Fibroblast of skin of right biceps (primary cell): ENCODE measurements around the gene CNTNAP5.

Experiments
- DNase-seq: peaks from one replicate; pipeline ENCODE4 v3.0.0-alpha.2; 2013

The CNTNAP5 gene

DNA sequence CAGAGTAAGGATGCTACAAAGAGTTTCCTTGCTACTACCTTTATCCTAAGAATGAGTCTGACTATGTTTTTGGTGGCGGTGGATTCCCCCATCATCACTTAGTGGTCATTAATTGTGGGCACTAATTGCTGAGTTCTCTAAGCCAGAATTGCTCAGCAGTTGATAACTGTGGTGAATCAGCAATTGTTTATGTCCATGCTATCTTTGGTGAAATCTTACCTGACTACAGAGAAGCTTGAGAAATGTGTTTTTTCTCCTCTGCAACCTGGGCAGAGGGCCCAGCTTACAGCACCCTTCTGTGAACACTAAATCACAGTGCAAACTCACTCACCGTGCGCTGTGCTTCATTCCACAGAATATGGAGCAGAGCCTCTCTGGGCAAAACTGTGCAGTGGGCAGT lies 683.6 kb downstream of the CNTNAP5 start:
- DNase-seq = no peak

DNA sequence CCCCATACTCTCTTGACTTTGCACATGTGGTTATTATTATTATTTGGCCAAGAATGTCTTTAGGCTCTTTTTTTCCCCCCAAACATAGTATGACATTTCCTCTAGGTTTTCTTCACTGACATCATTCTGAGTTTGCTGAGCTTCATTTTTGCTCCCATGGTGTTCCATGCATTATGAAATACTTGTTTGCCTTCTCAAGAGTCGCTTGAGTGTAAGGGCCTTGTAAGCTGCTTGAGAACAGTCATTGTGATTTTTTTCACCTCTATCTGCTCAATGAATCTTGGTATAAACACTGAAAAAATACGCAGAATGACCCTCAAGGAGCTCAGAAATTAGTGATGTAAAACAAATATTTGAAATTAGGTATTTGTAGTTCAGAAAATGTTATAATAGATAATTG lies 688.9 kb downstream of the CNTNAP5 start:
- no peak for DNase-seq

DNA sequence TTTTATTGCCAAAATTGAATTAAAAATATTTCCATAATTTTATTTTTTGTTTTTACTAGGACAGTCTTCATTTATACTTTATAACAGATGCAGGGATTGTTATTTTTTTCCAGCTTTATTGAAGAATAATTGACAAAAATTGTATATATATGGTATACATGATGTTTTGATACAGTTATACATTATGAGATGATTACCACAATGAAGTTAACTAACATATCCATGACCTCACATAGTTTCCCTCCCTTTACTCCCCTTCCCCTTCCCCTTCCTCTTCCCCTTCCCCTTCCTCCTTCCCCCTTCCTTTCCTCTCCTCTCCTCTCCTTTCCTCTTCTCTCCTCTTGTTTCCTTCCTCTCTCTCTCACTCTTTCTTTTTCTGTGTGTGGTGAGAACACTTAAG lies 700.1 kb downstream of the CNTNAP5 start:
- no peak for DNase-seq

DNA sequence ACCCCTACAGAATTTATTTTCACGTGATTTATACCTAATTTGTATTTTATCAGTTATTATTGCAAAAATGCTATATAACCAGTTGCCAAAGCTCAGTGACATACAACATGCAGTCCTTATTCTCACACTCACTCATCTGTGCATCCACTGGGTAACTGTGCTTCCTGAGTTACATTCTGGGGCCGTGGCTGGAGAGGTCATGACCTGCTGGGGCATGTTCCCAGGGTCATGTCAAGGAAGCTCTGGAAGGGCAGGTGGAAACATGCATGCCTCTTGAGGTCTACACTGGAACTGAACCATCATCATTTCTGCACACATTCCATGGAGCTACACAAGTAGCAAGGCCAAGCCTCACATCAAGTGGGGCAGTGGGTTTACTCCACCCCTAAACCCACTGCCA lies 715.5 kb downstream of the CNTNAP5 start:
- no peak for DNase-seq

DNA sequence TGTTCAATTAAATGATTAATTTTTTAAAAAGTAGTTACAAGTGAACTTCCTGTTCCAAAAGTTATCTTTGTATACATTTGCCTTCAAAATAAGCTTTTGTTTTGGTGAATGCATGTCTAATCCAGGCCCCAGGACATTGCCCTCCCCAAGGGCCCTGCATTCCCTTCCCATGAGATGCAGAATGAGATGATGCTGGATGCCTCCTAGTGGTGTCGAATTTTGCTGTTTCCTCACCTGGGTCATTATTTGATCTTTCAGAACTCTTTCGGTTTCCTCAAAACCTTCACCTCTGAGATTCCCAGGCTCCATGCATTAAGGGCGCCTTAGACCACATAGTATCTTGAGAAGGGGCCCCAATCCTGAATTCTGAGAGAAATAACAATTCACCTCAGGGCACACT lies 728.8 kb downstream of the CNTNAP5 start:
- DNase-seq = no peak

DNA sequence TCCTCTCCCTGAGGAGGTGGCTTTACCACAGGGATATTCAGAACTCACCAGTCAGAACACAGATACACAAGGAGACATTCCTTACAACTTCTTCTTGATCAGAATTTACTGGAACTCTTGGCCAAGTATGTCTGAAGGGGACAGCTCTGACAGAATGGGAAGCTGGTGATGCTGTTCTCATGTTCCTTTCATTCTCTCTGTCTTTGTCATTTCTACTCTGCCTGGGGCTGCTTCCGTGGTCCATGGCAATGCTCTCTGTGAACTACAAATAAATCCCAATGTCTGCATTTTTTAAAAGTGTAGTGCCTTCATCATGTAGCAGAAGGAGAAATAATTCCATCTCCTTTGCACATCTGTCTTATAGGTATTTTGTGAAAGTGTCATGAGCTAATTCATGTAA lies 730.3 kb downstream of the CNTNAP5 start:
- DNase-seq = no peak

DNA sequence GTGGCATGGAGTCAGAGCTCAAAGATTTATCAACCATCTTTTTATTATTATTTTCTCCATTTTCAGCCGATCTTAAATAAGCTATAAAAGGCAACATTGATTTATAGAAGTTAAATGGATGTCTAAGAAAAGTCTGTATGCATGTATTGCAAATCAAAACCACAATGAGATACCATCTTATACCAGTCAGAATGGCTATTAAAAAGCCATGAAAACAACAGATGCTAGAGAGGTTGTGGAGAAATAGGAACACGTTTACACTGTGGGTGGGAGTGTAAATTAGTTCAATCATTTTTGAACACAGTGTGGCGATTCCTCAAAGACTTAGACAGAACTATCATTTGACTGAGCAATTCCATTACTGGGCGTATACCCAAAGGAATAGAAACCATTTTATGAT lies 731.0 kb downstream of the CNTNAP5 start:
- DNase-seq = no peak

DNA sequence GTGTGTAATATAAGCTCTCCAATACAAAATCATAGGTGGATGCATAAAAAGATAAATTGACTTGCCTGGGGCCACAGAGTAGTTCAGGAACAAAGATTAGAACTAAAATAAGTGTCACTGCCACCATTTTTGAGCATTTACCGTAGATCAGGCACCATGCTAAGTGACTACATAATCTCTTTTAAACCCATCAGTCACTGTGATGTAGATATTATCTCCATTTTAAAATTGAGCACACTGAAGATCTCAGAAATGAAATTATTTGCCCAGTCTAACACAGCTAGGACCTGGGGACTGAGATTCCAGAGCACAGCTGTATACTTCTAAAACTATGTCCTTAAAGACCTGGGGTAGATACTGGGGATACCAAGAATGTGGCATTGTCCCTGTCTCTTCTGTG lies 737.3 kb downstream of the CNTNAP5 start:
- no peak for DNase-seq

DNA sequence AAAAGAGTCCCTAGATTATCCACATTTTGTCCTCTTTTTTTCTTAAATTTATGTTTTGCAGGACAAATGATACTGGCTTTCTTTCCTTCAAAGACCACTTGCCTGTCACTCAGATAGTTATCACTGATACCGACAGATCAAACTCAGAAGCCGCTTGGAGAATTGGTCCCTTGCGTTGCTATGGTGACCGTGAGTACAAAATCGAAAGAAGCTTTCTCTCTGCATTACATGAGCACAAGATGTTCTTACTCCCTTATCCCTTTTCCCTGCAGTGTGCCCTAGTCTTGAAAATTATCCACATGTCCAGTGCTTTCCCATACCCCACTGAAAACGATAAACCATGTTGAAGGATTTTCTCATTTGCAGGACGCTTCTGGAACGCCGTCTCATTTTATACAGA lies 738.5 kb downstream of the CNTNAP5 start:
- DNase-seq = no peak

DNA sequence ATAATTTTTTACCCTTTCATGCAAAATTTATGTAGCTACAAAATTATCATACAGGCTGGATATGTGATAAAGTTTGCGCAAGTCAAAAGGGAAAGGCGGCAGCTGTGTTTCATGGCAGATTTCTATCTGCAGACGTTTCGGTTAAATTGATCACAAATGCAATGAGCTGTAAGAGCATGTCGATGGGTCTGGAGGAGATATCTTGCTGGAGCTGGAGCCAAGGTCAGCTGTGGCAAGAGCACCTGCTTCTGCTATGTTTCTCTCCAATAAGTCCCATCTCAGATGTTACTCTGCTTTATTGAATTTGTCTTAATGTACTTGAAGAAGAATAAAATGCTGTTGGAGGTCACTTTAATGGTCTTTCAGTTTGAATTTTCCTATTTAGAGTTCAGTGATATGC lies 749.7 kb downstream of the CNTNAP5 start:
- DNase-seq = no peak

DNA sequence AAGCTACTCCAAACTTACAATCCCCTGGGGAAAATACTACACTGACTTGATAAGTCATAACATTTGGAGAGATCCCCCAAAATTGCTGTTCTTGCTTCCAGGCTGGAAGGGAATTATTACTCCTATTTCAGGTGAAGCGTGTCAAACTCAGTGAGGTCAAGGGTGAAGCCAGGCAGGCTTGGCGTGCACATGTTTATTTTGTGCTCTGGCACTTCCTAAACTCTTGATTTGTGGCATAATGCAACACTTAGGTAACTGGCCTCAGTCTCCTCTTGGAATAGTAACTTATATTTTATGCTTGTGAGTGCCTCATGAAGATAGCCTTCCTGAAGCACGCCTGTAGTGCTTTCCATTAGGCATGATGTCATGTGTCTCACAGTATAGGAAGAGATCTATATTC lies 751.2 kb downstream of the CNTNAP5 start:
- no peak for DNase-seq

DNA sequence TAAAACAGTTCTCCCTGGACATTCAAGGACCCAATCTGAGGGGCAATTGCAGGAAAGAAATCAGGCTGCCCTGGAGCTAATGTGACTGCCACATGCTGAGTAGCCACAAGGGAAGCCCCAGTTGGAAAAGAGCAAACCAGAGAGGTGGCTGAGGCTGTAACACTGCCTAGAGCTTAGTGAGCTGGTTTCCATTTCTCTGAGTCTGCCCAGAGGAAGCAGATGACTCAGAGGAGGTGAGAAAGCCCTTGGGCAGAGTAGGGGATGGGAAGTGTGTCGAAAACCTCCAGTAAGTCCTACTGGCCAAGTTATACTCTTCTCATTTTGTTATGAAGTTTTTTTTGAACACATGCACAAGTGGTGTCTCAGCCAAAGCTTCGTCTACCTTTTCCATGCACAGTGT lies 753.0 kb downstream of the CNTNAP5 start:
- no peak for DNase-seq

DNA sequence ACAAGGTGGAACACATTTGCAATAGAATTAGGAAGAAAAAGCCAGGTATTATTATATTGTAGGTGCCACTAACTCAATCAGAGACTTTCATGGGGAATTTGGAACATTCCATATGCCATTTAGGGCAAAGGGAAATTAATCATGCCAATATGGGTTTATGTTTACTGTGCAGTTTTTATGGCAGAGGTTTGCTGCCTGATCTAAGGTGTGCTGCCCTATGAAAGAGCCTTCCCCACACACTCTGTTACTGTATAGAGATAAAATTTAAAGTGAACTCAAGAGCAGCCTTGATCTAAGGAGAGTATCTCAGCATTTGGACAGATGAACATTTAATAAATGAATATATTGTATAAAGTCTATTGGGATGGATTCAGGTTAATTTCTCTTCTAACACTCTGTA lies 771.6 kb downstream of the CNTNAP5 start:
- DNase-seq = no peak

DNA sequence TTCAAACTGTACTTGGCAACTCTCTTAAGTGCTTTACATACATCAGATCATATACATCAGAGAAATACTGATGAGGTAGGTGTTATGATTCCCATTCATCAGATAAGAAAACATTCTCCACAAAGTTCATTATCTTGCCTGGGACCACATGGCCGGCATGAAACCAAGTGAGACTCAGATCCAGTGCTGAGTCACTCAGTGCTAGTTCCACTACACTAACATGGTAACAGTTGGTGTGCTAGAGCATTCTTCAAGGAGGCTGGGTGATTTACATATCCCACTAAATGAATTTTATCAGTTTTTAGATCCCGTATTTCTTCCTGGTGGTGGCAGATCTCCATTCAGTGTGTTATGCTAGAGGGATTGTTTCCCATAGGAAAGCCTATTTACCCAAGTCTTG lies 772.0 kb downstream of the CNTNAP5 start:
- DNase-seq = no peak

DNA sequence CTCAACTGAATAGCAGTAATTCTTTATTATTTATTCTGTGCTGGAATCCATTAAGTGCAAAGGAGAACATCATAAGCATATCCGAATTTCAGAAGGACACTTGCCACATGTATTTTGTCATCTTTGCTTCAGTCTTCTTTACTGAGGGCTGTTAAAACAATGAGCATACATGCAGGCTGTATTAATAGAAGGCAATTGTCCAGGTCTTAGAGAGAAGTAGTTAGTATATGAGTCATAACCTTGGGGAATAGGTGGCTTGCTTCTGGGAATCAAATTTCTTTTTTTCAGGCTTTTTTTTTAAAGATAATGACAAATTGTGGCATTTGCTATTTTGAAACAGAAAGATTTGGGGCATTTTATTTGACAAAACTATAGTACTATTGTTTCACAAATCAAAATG lies 773.5 kb downstream of the CNTNAP5 start:
- DNase-seq = peak; percentile 4

DNA sequence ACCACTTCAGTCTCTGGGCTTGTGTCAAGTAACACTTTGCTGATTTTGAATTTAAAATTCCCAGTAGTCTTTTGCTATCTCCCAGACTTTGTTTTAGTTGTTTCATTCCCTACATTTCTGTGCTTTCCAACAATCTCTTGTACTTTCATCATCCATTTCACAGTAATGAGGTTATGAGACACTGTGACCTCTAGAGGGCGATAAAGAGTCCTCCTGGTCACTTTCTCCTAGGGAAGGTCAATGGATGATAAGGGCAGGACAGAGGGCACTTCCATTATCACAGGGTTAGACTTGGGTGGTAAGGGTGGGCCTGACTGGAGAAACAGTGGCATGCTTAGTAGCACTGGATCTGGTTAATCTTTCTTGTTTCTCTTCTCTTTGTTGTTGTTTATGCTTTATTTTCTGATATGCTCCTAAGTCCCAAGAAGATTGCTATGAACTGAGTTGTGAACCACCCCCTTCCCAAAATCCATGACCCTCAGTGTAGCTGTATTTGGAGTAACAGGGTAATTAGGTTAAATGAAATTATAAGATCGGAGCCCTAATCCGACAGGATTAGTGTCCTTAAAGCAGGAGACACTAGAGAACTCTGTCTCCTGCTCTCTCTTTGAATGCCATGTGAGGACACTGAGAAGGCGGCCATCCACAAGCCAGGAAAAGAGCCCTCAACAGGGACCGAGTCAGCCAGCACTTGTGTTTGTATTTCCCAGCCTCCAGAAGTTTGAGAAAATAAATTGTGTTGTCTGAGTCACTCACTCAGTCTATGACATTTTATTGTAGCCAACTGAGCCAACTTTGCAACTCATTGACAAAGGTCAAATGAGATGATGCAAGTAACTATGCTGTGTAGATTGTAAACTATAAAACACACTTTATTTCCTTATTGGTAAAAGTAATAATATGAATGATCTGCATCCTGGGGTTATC lies 779.2 kb downstream of the CNTNAP5 start:
- peak; percentile 19 for DNase-seq

DNA sequence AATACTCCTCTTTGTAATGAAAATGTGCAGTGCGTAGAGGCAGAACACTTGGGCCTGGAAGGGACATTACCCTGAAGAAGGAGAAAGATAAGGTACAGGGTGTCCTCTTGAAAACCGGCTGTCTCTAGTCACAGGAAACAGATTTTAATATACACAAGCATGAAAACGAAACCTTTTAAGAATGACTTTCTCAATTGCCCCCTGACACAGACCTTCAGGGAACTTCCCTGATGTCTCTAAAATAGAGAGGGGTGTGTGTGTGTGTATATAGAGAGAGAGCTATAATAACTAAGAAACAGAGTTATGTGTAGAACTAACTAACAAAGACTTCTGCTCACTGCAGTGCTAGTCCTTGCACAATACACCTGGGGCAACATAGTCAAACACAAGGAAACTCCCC lies 780.0 kb downstream of the CNTNAP5 start:
- no peak for DNase-seq

DNA sequence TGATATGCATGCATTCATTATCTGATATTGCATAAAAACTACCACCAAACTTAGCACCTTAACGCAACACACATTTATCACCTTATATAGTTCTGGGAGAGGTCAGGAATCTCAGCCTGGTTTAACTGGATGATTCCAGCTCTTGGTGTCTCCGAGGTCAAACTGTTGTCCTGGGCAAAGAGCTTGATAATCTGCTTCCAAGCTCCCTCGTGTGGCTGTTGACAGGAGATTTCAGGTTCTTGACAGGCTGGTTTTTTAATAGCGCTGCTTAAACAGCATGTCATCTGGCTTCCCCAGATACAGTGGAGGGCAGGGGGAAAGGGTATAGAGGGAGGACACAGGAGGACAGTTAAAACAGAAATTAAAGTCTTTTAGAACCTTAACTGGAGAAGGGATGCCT lies 785.0 kb downstream of the CNTNAP5 start:
- no peak for DNase-seq

DNA sequence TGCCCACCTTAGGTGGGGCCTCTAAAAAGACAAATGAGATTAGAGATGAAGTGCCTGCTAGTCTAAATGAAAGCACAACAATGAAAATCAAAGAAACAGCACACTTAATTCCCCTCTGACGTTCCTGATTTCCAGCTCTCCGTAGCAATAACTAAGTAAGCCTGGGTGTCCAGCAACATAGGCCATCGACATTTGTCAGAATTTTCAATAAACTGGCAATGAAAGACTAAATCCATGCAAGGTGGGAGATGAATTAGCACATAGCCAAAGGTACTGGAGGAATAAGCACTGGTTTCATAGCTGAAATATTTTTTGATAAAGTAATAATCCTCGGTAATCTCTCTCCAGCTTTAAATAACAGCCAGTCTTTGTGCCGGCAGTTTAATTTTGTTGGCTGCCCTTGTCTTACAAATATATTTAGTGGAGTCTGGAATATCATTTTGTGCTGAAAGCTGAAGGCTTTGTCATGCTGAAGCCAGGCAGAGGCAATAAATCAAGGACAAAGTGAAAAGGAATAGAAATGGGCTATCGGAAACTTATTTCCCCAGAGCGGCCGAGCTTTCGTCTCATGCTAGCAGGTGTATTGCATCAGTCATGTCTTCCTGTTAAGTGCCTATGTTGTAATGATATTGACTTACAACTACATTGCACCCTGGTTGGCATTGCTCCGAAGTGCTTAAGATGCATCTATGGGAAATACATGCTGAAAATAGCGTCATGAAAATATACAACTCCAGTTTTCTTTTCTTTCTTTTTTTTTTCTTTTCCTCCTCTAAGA lies 790.1 kb downstream of the CNTNAP5 start:
- DNase-seq = no peak

DNA sequence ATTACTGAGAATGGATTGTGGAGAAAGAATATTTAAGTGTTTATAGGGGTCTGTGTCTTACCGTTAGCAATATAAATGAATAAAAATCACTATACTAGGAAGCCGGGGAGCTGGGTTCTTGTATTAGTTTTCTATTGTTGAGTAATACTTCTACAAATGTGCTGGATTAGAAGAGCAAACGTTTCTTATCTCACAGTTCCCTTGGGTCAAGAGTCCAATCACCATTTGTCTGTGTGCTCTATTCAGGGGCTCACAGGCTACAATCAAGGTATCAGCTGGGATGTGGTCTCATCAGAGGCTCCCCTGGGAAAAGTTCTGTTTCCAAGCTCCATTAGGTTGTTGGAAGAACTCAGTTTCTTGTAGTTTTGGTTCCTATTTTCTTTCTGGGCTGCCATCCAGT lies 790.9 kb downstream of the CNTNAP5 start:
- no peak for DNase-seq

DNA sequence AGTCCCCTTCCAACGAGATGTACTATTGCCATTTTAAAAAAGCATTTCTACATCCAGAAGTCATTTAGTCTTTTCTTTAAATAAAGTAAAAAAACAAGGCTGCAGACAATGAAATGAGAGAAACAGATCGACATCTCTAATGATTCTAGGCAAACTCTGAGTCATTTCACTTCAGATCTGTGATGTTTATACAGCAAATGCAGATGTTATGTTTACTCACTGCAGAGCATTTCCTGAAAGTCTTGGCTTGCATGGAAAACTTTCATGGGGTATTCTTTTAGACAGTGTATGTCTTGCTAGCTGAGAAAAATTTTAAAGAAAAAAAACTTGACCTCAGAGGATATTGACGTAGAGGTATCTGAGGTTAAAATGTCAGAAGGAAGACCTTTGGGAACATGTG lies 797.4 kb downstream of the CNTNAP5 start:
- DNase-seq = no peak

DNA sequence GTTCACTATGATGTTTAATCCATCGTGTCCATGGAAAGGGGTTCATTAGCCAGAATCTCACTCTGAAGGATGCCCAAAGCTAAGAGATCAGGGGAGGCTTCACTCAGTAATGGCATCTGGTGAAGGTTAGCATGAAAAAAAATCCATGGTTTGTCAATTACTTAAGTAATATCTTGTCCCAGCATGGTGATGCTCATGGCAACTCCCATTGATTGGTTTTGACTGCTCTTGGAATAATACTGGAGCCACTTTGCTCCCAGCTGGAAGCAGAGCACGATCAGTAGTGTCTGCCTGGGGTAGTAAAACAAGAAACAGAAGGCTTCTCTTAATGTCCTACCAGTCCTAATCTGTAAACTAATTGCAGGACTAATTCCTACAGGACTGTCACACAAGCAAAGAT lies 799.4 kb downstream of the CNTNAP5 start:
- no peak for DNase-seq

DNA sequence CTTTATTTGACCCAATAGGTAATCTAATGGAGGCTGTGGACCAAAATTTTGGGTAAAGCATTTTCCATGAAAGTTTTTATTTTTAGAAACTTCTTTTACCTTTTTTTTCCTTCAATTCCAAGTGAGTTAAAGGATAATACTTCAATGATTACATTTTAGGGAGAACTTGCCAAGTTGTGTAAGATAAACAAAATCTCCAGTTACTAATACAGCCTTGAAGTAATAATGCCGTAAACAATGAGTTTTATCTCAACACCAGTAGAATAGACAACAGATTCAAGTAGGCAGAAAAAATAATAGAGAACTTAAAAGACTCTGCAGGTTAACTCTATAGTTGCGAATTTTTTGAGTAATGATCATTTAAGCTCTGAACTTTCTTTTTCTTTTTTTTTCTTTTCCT lies 807.4 kb downstream of the CNTNAP5 start:
- DNase-seq = no peak

DNA sequence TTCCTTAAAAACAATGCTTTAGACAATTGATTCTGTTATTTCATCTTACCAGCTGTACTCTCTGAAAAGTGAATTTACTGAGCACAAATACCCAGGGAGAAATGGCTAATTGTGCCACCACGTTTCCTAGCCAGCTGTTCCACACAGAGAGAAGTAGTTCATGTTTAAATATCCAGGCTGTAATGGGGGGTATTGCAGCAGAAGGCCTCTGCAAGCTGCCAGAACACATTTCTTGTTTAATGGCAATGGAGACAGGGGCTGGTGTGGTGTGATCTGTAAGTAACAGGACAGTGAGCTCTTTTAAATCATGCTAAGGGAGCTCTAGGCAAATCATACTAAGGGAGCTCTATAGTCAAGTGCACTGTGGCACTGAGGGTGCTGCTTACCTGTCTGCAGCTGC lies 809.2 kb downstream of the CNTNAP5 start:
- no peak for DNase-seq
